Ishikawa (cell line): Measurements from ENCODE around the gene CD300LG.
A peak's percentile ranks its signal among the peaks of the same experiment; 100 is the strongest.

Experiments
- CEBPB ChIP-seq: IDR thresholded peaks from 2 replicates; pipeline ENCODE4 v1.6.1; 2012
- CREB1 ChIP-seq: IDR thresholded peaks from 2 replicates; pipeline ENCODE4 v1.6.1; 2012; ENCODE audit warnings: low read depth
- EGR1 ChIP-seq: IDR thresholded peaks from 2 replicates; pipeline ENCODE4 v1.6.1; 2012
- EP300 ChIP-seq: IDR thresholded peaks from 2 replicates; pipeline ENCODE4 v1.6.1; 2012; ENCODE audit warnings: borderline replicate concordance
- FOXM1 ChIP-seq: IDR thresholded peaks from 2 replicates; pipeline ENCODE4 v1.6.1; 2012; ENCODE audit warnings: low read depth, borderline replicate concordance
- MAX ChIP-seq: IDR thresholded peaks from 2 replicates; pipeline ENCODE4 v1.6.1; 2012
- NFIC ChIP-seq: IDR thresholded peaks from 2 replicates; pipeline ENCODE4 v1.6.1; 2012
- RAD21 ChIP-seq: IDR thresholded peaks from 2 replicates; pipeline ENCODE4 v1.6.1; 2012; ENCODE audit warnings: low read depth
- TAF1 ChIP-seq: IDR thresholded peaks from 2 replicates; pipeline ENCODE4 v1.6.1; 2012; ENCODE audit warnings: low read depth, mild to moderate bottlenecking
- TCF12 ChIP-seq: IDR thresholded peaks from 2 replicates; pipeline ENCODE4 v1.6.1; 2012; ENCODE audit warnings: low read depth
- TEAD4 ChIP-seq: IDR thresholded peaks from 2 replicates; pipeline ENCODE4 v1.6.1; 2012
- YY1 ChIP-seq: IDR thresholded peaks from 2 replicates; pipeline ENCODE4 v1.6.1; 2012; ENCODE audit warnings: low read depth
- ZBTB7A ChIP-seq: IDR thresholded peaks from 2 replicates; pipeline ENCODE4 v1.6.1; 2012; ENCODE audit warnings: low read depth
- TF ChIP-seq, protein P1 (sequence below): IDR thresholded peaks from 2 replicates; pipeline ENCODE4 v1.6.1; 2012
- TF ChIP-seq, protein P2 (sequence below): IDR thresholded peaks from 2 replicates; pipeline ENCODE4 v1.6.1; 2012; ENCODE audit warnings: low read depth, mild to moderate bottlenecking

CD300LG gene

GRCh38 chr17:43842091-43842974 lies 4.6 kb upstream of the CD300LG start:
- peak; percentile 70 for TF ChIP-seq MAX

DNA sequence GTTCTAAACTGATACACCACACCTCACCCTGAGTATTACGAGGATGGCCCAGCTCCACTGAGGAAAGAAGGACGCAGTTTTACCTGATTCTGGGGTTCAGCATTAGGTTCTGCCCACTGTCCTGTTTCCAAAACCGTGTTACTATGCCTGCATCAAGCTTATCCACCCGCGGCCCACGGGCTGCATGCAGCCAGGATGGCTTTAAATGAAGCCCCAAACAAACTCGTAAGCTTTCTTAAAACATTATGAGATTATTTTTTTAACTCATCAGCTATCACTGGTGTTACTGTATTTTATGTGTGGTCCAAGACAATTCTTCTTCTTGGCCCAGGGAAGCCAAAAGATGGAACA lies 4.0 kb upstream of the CD300LG start:
- TF ChIP-seq TCF12: no peak
- no peak for TF ChIP-seq EGR1
- TF ChIP-seq, protein P1, sequence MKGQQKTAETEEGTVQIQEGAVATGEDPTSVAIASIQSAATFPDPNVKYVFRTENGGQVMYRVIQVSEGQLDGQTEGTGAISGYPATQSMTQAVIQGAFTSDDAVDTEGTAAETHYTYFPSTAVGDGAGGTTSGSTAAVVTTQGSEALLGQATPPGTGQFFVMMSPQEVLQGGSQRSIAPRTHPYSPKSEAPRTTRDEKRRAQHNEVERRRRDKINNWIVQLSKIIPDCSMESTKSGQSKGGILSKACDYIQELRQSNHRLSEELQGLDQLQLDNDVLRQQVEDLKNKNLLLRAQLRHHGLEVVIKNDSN: no peak
- no peak for TF ChIP-seq MAX
- no peak for TF ChIP-seq CEBPB
- TF ChIP-seq YY1: no peak
- no peak for TF ChIP-seq FOXM1
- TF ChIP-seq NFIC: no peak
- no peak for TF ChIP-seq CREB1
- TF ChIP-seq TAF1: no peak
- TF ChIP-seq, protein P2, sequence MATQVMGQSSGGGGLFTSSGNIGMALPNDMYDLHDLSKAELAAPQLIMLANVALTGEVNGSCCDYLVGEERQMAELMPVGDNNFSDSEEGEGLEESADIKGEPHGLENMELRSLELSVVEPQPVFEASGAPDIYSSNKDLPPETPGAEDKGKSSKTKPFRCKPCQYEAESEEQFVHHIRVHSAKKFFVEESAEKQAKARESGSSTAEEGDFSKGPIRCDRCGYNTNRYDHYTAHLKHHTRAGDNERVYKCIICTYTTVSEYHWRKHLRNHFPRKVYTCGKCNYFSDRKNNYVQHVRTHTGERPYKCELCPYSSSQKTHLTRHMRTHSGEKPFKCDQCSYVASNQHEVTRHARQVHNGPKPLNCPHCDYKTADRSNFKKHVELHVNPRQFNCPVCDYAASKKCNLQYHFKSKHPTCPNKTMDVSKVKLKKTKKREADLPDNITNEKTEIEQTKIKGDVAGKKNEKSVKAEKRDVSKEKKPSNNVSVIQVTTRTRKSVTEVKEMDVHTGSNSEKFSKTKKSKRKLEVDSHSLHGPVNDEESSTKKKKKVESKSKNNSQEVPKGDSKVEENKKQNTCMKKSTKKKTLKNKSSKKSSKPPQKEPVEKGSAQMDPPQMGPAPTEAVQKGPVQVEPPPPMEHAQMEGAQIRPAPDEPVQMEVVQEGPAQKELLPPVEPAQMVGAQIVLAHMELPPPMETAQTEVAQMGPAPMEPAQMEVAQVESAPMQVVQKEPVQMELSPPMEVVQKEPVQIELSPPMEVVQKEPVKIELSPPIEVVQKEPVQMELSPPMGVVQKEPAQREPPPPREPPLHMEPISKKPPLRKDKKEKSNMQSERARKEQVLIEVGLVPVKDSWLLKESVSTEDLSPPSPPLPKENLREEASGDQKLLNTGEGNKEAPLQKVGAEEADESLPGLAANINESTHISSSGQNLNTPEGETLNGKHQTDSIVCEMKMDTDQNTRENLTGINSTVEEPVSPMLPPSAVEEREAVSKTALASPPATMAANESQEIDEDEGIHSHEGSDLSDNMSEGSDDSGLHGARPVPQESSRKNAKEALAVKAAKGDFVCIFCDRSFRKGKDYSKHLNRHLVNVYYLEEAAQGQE: no peak

DNA sequence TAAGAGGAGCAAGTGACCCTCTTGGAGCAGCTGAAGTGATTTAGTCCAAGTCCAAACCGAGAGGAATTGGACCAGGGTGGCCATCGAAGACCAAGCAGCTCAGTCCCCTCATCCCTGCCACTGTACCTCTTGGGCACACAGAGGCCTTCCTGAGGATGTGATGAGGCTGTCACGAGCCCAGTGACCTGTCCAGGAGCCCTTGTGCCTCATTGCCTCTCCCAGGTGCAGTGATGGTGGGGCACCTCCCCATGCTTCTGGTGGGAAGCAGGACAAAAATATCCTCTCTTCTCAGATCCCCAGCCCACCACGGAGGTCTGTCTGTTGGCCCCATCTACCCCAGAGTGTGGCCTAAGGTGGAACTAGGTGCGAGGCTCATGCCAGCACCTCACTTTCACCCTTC lies 2.7 kb upstream of the CD300LG start:
- TF ChIP-seq TCF12 (no peak), NFIC (no peak), EP300 (no peak), RAD21 (no peak), FOXM1 (no peak), EGR1 (no peak), MAX (no peak), YY1 (no peak), ZBTB7A (no peak), TEAD4 (no peak), TAF1 (no peak)
- TF ChIP-seq, protein P1: no peak
- TF ChIP-seq, protein P2: no peak

DNA sequence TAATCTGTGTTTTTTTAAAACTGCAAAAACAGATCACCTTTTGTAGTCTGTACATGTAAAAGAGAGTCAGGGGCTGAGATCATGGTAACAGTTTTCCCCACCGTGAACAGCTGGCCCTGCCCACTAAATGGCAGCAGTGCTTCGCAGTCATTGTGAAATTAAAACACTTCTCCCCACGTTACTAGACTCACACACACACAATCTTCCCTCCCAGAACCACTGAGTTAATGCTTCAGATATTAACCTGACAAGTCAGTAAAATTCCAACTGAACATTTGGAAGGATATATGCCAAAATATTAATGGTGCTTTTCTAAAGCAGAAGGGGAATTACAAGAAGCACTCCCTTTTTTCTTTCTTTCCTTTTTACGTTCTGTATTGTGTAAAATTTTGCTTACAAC lies 1.2 kb upstream of the CD300LG start:
- TF ChIP-seq RAD21 (no peak), ZBTB7A (no peak), TAF1 (no peak), CREB1 (no peak), TCF12 (no peak), CEBPB (no peak), EGR1 (no peak), FOXM1 (no peak), NFIC (no peak), EP300 (no peak), TEAD4 (no peak), YY1 (no peak), MAX (no peak)
- TF ChIP-seq, protein P2: no peak
- TF ChIP-seq, protein P1: no peak
